Measurements from ENCODE around the gene LCNL1.
A peak's percentile ranks its signal among the peaks of the same experiment; 100 is the strongest.
"Not testable (repeated sequence)": the region's sequence is repeated elsewhere in the genome, so short reads cannot be mapped to it uniquely, and the experiment has no call there.

Gene LCNL1

GRCh38 chr9:137026384-137026783 lies 43.6 kb downstream of the LCNL1 start:
- DNase-seq (ENCODE audit: low spot score), result no peak

GRCh38 chr9:137026828-137027227 lies 44.0 kb downstream of the LCNL1 start:
- no peak for DNase-seq (ENCODE audit: low spot score)

- peak; percentile 29 for DNase-seq (ENCODE audit: low spot score)
Observed at GRCh38 chr9:137027369-137028262, 44.8 kb downstream of the LCNL1 start, which contains the start of gene ABCA2. ABCA2 (minus strand) TSS chr9:137028237; CDS start chr9:137028140, 97 bp downstream.

- DNase-seq (ENCODE audit: low spot score), result peak; percentile 68
Observed at GRCh38 chr9:137028263-137029057, 45.7 kb downstream of the LCNL1 start.

GRCh38 chr9:137029058-137029936 lies 46.5 kb downstream of the LCNL1 start:
- peak; percentile 63 for DNase-seq (ENCODE audit: low spot score)

GRCh38 chr9:137030006-137030405 lies 47.2 kb downstream of the LCNL1 start:
- no peak for DNase-seq (ENCODE audit: low spot score)

GRCh38 chr9:137030538-137031527 lies 48.0 kb downstream of the LCNL1 start:
- no peak for DNase-seq (ENCODE audit: low spot score)

- DNase-seq (ENCODE audit: low spot score), result no peak
Observed at GRCh38 chr9:137031904-137032640, 49.3 kb downstream of the LCNL1 start, which contains the start of gene FUT7. FUT7 (minus strand) TSS chr9:137032088; CDS start chr9:137031991, 97 bp downstream.

- DNase-seq (ENCODE audit: low spot score), result no peak
Observed at GRCh38 chr9:137032858-137033257, 50.1 kb downstream of the LCNL1 start.

- DNase-seq (ENCODE audit: low spot score), result not testable (repeated sequence)
Observed at GRCh38 chr9:137033481-137033880, 50.7 kb downstream of the LCNL1 start.

GRCh38 chr9:137034039-137034708 lies 51.4 kb downstream of the LCNL1 start:
- DNase-seq (ENCODE audit: low spot score), result peak; percentile 51

GRCh38 chr9:137034709-137035506 lies 52.1 kb downstream of the LCNL1 start:
- peak; percentile 87 for DNase-seq (ENCODE audit: low spot score)
